Measurements from ENCODE around the gene C14orf93.

C14orf93 gene

DNA sequence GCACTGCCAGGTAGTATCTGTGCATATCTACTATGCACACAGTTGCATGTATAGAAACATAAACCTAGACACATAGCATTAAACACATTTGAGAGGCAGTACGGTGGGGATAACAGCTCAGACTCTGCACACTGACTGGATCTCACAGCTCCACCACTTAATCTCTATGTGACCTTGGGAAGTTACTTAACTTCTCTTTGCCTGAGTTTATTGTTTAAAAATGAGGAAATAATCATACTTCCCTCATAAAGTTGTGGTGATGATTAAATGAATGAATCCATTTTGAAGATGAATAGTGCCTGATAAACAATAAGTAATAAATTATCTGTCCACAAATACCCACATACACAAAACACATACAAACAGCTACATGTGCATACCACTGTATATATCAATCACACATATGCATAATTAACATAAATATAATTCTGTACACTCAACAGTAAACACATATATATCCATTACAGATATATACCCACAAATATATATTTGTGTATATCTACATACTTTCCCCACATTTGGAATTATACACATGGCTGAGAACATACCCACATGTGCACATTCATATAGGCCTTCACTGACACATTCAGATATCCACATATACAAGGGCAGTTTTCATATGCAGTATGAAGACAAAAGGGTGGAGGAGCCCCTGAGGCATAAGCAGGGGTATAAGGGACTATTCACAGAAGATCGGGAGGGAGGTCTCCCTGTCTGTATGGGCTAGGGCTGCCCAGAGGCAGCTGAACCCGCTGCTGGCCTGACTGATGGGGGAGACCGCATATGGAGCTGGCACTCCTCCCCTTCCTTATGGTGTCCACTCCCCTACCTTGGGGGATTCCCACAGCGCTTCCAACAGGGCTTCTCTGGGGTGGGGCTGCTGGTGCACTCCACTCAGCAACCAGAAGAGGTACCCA lies 41.5 kb upstream of the C14orf93 start:
- FAIRE-seq: no peak
- TF ChIP-seq, protein P1, sequence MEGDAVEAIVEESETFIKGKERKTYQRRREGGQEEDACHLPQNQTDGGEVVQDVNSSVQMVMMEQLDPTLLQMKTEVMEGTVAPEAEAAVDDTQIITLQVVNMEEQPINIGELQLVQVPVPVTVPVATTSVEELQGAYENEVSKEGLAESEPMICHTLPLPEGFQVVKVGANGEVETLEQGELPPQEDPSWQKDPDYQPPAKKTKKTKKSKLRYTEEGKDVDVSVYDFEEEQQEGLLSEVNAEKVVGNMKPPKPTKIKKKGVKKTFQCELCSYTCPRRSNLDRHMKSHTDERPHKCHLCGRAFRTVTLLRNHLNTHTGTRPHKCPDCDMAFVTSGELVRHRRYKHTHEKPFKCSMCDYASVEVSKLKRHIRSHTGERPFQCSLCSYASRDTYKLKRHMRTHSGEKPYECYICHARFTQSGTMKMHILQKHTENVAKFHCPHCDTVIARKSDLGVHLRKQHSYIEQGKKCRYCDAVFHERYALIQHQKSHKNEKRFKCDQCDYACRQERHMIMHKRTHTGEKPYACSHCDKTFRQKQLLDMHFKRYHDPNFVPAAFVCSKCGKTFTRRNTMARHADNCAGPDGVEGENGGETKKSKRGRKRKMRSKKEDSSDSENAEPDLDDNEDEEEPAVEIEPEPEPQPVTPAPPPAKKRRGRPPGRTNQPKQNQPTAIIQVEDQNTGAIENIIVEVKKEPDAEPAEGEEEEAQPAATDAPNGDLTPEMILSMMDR (IDR thresholded peaks at IDR 0.05; ENCODE audit: insufficient read depth, missing control alignments): no peak
- DNase-seq (ENCODE audit: insufficient read length, low spot score): no peak

DNA sequence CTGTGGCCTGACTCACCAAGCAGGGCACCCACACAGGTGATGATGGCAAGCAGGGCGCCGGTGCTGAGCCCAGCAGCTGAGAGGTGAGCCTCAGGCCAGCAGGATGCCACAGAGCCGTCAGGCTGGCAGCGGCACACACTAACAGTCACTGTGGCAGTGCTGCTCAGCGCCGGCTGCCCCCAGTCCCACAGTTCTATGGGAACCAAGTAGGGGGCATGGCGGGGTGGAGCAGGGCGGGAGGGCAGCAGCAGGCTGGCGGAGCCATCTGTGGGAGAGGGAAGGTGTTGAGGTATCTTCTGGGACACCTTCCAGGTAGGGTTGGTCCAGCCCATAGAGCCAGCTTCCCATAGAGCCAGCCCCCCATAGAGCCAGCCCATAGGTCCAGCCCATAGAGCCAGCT lies 39.1 kb upstream of the C14orf93 start:
- DNase-seq (ENCODE audit: insufficient read length, low spot score) (no peak), FAIRE-seq (no peak)
- TF ChIP-seq, protein P1 (IDR thresholded peaks at IDR 0.05; ENCODE audit: insufficient read depth, missing control alignments): no peak

DNA sequence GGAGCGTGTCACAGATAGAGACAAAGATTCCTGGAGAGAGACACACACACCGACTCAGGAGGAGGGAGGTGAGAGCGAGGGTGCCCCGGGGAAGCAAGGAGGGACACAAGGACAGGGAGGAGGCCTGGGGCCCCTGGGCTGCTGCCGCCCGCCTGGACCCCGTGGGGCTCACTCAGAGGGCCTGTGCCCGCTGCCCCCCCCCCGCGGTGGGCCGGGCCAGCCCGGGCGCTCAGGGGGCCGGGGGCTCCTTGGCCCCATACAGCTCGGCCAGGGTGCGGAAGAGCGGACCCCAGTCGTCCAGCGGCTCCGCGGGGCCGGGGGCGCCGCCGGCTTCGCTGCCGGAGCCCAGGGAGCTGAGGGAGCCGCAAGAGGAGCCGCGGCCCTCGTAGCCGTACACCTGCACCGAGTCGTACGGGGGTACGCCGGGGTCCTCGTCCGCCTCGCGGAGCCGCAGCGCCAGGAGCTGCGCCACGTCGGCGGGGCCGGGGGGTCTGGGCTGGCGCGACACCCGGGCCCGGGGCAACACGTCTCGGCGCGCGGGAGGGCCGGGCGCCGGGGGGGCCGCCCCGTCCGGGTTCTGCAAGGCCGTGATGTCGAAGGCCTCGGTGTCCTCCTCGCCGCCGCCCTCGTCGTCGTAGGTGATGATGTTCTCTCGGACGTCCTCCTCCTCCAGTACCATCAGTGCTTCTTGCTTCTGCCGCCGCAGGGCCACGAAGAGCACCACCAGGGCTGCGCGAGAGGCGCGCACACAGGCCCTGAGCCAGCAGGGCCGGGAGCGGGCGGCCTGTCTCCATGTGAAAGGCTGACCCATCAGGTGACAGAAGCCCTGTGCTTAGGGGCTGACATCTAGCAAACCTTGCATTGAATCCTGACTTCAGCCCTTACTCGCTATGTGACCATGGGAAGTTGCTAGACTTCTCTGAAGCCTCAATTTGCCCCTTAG lies 38.1 kb upstream of the C14orf93 start:
- no peak for DNase-seq (ENCODE audit: insufficient read length, low spot score)

DNA sequence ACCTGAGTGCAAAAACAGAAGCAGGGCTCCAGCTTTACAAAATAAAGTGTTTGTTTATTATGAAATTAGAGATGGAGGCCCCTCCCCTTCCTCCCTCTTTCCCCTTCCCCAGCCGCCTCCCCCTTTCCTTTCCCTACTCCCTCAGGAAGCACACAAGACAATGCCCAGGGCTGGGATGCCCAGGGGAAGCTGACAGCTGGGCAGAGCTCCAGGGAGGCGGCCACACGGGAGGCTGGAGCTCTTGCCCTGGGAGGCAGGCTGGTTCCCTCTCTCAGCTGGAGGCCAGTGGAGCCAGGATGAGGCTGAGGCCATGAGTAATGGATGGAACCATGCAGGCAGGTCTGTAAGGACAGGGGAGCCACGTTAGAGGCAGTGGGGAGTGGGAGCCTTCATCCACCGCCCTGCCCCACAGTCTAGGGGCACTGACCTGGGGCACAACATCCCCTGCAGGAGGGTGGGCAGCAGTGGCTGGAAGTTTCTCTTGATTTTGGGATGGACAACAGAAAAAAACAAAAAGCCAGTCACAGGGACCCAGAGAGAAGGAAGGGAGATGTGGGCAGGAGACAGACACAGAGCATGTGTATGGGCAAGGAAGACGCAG lies 37.2 kb upstream of the C14orf93 start:
- FAIRE-seq (no peak), DNase-seq (ENCODE audit: insufficient read length, low spot score) (no peak)
- TF ChIP-seq, protein P1 (IDR thresholded peaks at IDR 0.05; ENCODE audit: insufficient read depth, missing control alignments): no peak

More for the DNA sequence above, 38.1 kb upstream of the C14orf93 start:
- no peak for FAIRE-seq
- TF ChIP-seq, protein P1 (IDR thresholded peaks at IDR 0.05; ENCODE audit: insufficient read depth, missing control alignments): no peak

DNA sequence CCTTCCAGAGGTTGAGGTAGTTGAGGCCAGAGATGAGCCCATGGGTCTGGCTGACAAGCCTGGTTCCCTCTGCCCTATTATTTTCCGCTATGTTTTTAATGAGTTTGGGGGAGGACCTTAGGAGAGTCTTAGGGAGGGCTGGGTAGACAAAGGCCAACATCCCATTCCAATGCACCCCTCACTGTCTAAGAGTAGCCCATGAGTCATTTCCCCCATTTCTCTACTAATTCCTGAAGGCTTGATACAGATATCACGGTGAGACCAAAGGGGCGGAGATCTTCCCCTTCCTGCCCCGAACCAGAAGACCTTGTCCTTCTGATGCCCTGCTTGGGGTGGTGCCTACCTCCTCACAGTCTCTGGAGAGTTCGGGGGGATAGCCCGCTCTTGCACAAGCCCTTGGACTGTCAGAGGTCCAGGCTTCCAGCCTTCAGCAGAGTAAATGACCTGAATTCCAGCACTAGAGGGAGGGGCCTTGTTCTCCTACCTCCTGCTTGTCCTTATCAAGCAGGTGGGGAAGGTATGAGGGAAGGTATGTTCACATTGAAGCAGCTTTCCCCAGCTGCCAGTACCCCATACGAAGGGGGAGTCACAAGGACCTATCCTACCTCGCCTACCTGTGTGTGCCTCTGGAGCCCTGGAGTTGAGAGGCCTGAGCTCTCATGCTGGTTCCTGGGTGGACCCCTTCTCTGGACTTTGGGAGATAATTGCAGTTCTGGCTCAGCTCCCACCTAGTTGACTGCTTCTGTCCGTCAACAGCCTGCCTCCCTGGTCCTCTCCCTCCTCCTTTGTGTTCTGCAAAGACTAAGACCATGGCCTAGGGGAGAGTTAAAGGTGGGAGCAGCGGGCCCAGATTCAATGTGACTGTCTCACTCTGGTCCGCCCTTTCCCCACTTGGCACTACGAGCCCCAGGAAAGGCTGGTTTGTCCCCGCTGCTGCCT lies 35.7 kb upstream of the C14orf93 start:
- no peak for DNase-seq (ENCODE audit: insufficient read length, low spot score)
- TF ChIP-seq, protein P1 (IDR thresholded peaks at IDR 0.05; ENCODE audit: insufficient read depth, missing control alignments): no peak
- no peak for FAIRE-seq

DNA sequence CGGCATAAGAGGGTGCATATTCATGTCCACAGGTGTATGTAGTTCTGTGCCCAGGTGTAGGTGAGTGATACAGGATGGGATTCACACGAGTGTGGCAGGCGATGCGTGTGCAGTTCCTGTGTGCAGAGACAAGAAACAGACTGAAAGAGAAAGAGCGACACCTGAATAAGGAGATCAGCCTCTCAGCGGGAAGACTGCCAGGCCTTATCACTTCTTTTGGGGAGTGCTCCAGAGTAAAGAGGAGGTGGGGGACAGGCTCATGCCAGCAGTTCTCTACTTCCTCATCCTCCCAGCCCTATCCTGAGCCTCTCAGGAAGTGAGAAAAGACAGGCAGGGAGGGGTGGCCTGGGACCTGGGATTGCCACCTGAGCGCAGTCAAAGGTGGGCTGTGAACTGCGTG lies 34.9 kb upstream of the C14orf93 start:
- FAIRE-seq (no peak), DNase-seq (ENCODE audit: insufficient read length, low spot score) (no peak)
- TF ChIP-seq, protein P1 (IDR thresholded peaks at IDR 0.05; ENCODE audit: insufficient read depth, missing control alignments): no peak

All from D721Med (cell line).